ENCODE results near the gene SHOC2.

Gene SHOC2

GRCh38 chr10:110973400-110973799, 54.0 kb downstream of the SHOC2 start:
- TF ChIP-seq, protein P1, sequence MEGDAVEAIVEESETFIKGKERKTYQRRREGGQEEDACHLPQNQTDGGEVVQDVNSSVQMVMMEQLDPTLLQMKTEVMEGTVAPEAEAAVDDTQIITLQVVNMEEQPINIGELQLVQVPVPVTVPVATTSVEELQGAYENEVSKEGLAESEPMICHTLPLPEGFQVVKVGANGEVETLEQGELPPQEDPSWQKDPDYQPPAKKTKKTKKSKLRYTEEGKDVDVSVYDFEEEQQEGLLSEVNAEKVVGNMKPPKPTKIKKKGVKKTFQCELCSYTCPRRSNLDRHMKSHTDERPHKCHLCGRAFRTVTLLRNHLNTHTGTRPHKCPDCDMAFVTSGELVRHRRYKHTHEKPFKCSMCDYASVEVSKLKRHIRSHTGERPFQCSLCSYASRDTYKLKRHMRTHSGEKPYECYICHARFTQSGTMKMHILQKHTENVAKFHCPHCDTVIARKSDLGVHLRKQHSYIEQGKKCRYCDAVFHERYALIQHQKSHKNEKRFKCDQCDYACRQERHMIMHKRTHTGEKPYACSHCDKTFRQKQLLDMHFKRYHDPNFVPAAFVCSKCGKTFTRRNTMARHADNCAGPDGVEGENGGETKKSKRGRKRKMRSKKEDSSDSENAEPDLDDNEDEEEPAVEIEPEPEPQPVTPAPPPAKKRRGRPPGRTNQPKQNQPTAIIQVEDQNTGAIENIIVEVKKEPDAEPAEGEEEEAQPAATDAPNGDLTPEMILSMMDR (IDR thresholded peaks at IDR 0.05) = no peak
- no peak for TF ChIP-seq ZFX (IDR thresholded peaks at IDR 0.05; ENCODE audit: borderline replicate concordance)
- H3K27ac ChIP-seq = no peak overlapping the region

GRCh38 chr10:110976577-110976976, 57.2 kb downstream of the SHOC2 start:
- H3K27ac ChIP-seq = no peak overlapping the region
- TF ChIP-seq, protein P1 (IDR thresholded peaks at IDR 0.05) = no peak
- TF ChIP-seq ZFX (IDR thresholded peaks at IDR 0.05; ENCODE audit: borderline replicate concordance) = no peak

DNA sequence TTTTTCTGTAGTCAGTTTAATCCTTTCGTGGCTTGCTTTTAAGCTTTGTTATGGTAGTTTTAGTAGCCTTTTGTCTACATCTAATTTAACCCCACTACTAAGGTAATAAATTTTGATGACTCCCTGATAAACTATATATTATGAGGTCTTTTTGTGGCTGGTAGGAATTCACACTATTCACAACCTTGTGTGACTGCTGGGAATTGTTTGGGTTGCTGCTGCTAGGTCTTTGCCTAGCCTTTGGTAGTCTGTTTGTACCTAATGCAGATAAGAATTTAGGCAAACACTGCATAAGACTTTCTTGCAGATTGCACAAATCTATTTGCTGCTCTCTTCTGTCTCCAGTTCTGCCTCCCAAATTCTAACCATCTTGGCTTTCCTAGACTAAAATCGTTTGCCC, 58.3 kb downstream of the SHOC2 start:
- no peak for TF ChIP-seq ZFX (IDR thresholded peaks at IDR 0.05; ENCODE audit: borderline replicate concordance)
- TF ChIP-seq, protein P1 (IDR thresholded peaks at IDR 0.05) = no peak
- H3K27ac ChIP-seq = no peak overlapping the region

DNA sequence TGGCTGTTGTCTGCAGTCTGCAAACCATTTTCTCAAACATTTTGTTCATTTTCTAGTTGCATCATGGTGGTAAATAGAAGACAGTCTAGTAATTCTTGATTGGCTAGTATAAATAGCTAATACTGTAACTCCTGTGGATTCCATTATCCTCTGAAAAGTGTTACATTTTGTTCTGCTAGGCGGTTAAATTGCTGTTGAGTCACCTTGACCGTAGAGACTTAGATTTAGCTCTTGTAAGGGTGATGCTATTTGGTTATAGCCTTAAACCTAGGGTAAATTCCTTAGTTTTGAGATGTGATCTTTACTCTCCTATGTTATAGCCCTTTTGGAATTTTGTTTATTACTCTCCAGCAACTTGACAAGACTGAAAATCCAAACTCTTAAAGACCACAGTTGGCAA, 58.8 kb downstream of the SHOC2 start:
- no peak overlapping the region for H3K27ac ChIP-seq
- TF ChIP-seq, protein P1 (IDR thresholded peaks at IDR 0.05) = no peak
- no peak for TF ChIP-seq ZFX (IDR thresholded peaks at IDR 0.05; ENCODE audit: borderline replicate concordance)

GRCh38 chr10:110979611-110980010, 60.2 kb downstream of the SHOC2 start:
- H3K27ac ChIP-seq = no peak overlapping the region
- no peak for TF ChIP-seq ZFX (IDR thresholded peaks at IDR 0.05; ENCODE audit: borderline replicate concordance)
- TF ChIP-seq, protein P1 (IDR thresholded peaks at IDR 0.05) = no peak

DNA sequence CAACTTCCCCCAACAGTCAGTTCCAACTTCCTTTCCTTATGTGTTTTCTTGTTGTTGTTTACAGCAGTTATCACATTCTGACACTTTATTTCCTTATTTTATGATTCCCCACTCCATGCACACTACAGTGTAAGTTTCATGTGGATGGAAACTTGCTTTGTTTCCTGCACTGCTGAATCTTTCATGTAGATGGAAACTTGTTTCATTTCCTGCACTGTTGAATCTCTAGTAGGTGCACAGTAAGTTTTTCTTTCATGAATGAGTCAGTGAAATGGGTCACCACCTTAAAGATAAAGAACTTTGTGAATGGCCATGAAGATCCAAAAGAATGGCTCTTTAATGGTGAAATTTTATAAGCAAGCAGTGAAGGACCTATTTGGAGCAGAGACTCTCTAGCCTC, 61.4 kb downstream of the SHOC2 start:
- no peak overlapping the region for H3K27ac ChIP-seq
- TF ChIP-seq, protein P1 (IDR thresholded peaks at IDR 0.05) = no peak
- no peak for TF ChIP-seq ZFX (IDR thresholded peaks at IDR 0.05; ENCODE audit: borderline replicate concordance)

DNA sequence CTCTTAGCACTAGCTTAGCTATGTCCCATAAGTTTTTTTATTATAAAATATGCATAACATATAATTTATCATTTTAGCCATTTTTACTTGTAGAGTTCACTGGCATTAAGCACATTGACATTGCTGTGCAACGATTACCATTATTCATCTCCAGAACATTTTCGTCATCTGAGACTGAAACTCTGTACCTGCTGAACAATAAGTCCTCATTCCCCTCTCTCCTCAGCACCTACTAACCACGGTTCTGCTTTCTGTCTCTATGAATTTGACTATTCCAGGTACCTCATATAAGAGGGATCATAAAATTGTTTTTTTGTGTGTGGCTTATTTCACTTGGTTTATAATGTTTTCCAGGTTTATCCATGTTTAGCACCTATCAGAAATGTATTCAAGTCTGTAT, 64.1 kb downstream of the SHOC2 start:
- no peak for TF ChIP-seq ZFX (IDR thresholded peaks at IDR 0.05; ENCODE audit: borderline replicate concordance)
- TF ChIP-seq, protein P1 (IDR thresholded peaks at IDR 0.05) = no peak
- no peak overlapping the region for H3K27ac ChIP-seq

Data from 22Rv1 (cell line).